Neural crest cell (in vitro differentiated cells): ENCODE data around the gene GCFC2. TPM values are rescaled to one million over a fixed set of nuclear protein-coding genes. Genes with fewer than 3 reads are reported as not detected.
A peak's percentile ranks its signal among the peaks of the same experiment; 100 is the strongest.

Experiments used
- DNase-seq: peaks from one replicate; pipeline ENCODE4 v3.0.0; 2021; ENCODE audit warnings: low read depth, mixed read lengths, low spot score
- H3K27ac Mint-ChIP-seq: one replicate; pipeline ENCODE4 v1.8.0; 2021; ENCODE audit warnings: mild to moderate bottlenecking, mixed read lengths; ENCODE audit not compliant: unreplicated experiment
- H3K27me3 Mint-ChIP-seq: 2 replicates; pipeline ENCODE4 v1.8.0; 2021; ENCODE audit warnings: low read depth, mild to moderate bottlenecking, mixed read lengths
- H3K36me3 Mint-ChIP-seq: 2 replicates; pipeline ENCODE4 v1.8.0; 2021; ENCODE audit warnings: low read depth, mild to moderate bottlenecking, mixed read lengths
- H3K4me1 Mint-ChIP-seq: 2 replicates; pipeline ENCODE4 v1.8.0; 2021; ENCODE audit warnings: mixed read lengths
- H3K4me3 Mint-ChIP-seq: one replicate; pipeline ENCODE4 v1.8.0; 2021; ENCODE audit warnings: mild to moderate bottlenecking, mixed read lengths
- H3K9me3 Mint-ChIP-seq: 2 replicates; pipeline ENCODE4 v1.8.0; 2021; ENCODE audit warnings: mixed read lengths
- CTCF ChIP-seq: fragments of 200-600 bp; sonication (generic); conservative IDR thresholded peaks from 2 replicates; pipeline ENCODE4 v1.5.0; 2021; ENCODE audit warnings: antibody characterized with exemption, mild to moderate bottlenecking
- total RNA-seq: library from RNA; stranded (reverse); gene quantifications from 2 replicates; pipeline ENCODE4 v1.2.1, GENCODE V29; 2021

The GCFC2 gene
- total RNA-seq, 1 donor from 2014 or later = 27.1 TPM

- TF ChIP-seq CTCF = no peak
- no peaks in the 10 kb centered on the region for H3K9me3 Mint-ChIP-seq
- H3K27ac Mint-ChIP-seq = no peak overlapping the region
- H3K36me3 Mint-ChIP-seq = no peaks in the 10 kb centered on the region
- no peaks in the 10 kb centered on the region for H3K4me1 Mint-ChIP-seq
- no peak for DNase-seq
- H3K4me3 Mint-ChIP-seq = no peak overlapping the region
- H3K27me3 Mint-ChIP-seq = no peaks in the 10 kb centered on the region
These were observed 25.6 kb upstream of the GCFC2 start for GRCh38 chr2:75736276-75736675.

GRCh38 chr2:75729861-75730260 lies 19.1 kb upstream of the GCFC2 start:
- Mint-ChIP-seq H3K27me3 (peaks cover 3% of the 10 kb centered on the region), H3K4me1 (no peaks in the 10 kb centered on the region), H3K36me3 (no peaks in the 10 kb centered on the region), H3K27ac (no peak overlapping the region), H3K9me3 (no peaks in the 10 kb centered on the region), H3K4me3 (no peak overlapping the region)
- DNase-seq = no peak
- TF ChIP-seq CTCF = peak; percentile 57

- H3K27ac Mint-ChIP-seq = peak overlapping the region; percentile 13
- DNase-seq = no peak
- H3K4me1 Mint-ChIP-seq = no peaks in the 10 kb centered on the region
- no peaks in the 10 kb centered on the region for H3K9me3 Mint-ChIP-seq
- peaks cover 3% of the 10 kb centered on the region for H3K27me3 Mint-ChIP-seq
- H3K4me3 Mint-ChIP-seq = no peak overlapping the region
- no peak for TF ChIP-seq CTCF
- no peaks in the 10 kb centered on the region for H3K36me3 Mint-ChIP-seq
These were observed 18.1 kb upstream of the GCFC2 start for GRCh38 chr2:75728614-75729419.

GRCh38 chr2:75722687-75723086 lies 12.0 kb upstream of the GCFC2 start:
- Mint-ChIP-seq H3K27ac (no peak overlapping the region), H3K4me3 (no peak overlapping the region), H3K36me3 (peaks cover 12% of the 10 kb centered on the region), H3K27me3 (no peaks in the 10 kb centered on the region), H3K4me1 (no peaks in the 10 kb centered on the region), H3K9me3 (peaks cover 4% of the 10 kb centered on the region)
- no peak for TF ChIP-seq CTCF
- no peak for DNase-seq

GRCh38 chr2:75720525-75720924 lies 9.8 kb upstream of the GCFC2 start:
- H3K27me3 Mint-ChIP-seq = no peaks in the 10 kb centered on the region
- H3K4me1 Mint-ChIP-seq = no peaks in the 10 kb centered on the region
- TF ChIP-seq CTCF = no peak
- no peak for DNase-seq
- peaks cover 7% of the 10 kb centered on the region for H3K9me3 Mint-ChIP-seq
- no peak overlapping the region for H3K4me3 Mint-ChIP-seq
- H3K27ac Mint-ChIP-seq = no peak overlapping the region
- H3K36me3 Mint-ChIP-seq = peaks cover 15% of the 10 kb centered on the region
